ENCODE results near the gene TACR1. TPM values are rescaled to one million over a fixed set of nuclear protein-coding genes. Genes with fewer than 3 reads are reported as not detected.

The TACR1 gene
- total RNA-seq, 1 donor from 2014 or later: 1.0 TPM

DNA sequence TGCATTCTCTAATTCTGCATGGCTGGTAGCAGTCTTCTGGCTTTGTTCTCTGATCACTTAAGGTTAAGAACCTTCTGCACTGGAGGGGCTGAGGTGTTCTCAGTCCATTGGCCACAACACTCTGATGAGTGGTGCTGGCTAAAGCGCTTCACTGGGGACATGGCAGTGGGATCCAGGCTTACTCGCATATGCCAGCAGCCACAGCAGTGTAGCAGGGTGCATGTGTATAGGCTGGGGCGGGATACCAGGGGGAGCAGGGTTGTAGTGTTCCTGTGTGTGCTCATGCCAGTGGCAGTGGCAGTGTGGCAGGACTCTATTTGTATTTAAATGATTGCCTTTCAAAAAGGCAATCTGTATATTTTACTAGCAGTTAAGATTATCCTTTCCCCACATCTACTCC is 11.1 kb upstream of the TACR1 start:
- TF ChIP-seq CTCF (IDR thresholded peaks at IDR 0.05; ENCODE audit: unreplicated experiment): no peak

DNA sequence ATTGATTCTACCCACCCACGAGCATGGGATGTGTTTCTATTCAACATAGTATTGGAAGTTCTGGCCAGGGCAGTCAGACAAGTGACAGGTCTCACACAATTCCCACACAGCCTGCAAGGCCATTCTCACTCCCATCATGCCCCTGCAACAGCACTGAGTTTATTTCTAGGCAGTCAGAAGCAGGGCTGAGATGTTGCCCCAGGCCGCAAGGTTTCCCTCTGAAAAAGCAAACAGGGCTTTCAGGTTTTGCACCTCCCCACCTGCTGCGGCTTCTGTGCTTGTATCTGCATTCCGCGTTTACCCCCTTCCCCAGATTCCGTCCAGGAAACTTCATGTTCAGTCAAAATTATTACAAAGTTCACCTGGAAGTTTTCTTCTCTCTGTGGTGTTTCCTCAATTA is 9.4 kb upstream of the TACR1 start:
- H3K4me3 Mint-ChIP-seq (ENCODE audit: unreplicated experiment): no peak overlapping the region
- no peaks in the 10 kb centered on the region for H3K9me3 Mint-ChIP-seq (ENCODE audit: unreplicated experiment)
- no peak for TF ChIP-seq CTCF (IDR thresholded peaks at IDR 0.05; ENCODE audit: unreplicated experiment)
- DNase-seq (ENCODE audit: low spot score): no peak
- no peaks in the 10 kb centered on the region for H3K4me1 Mint-ChIP-seq (ENCODE audit: unreplicated experiment)
- no peak overlapping the region for H3K27ac Mint-ChIP-seq (ENCODE audit: unreplicated experiment)
- H3K36me3 Mint-ChIP-seq (ENCODE audit: low read depth, unreplicated experiment): no peaks in the 10 kb centered on the region
- no peaks in the 10 kb centered on the region for H3K27me3 Mint-ChIP-seq (ENCODE audit: unreplicated experiment)

More for the DNA sequence above, 11.1 kb upstream of the TACR1 start:
- no peak for DNase-seq (ENCODE audit: low spot score)
- Mint-ChIP-seq H3K4me3 (ENCODE audit: unreplicated experiment) (no peak overlapping the region), H3K9me3 (ENCODE audit: unreplicated experiment) (no peaks in the 10 kb centered on the region), H3K36me3 (ENCODE audit: low read depth, unreplicated experiment) (no peaks in the 10 kb centered on the region), H3K27me3 (ENCODE audit: unreplicated experiment) (no peaks in the 10 kb centered on the region), H3K27ac (ENCODE audit: unreplicated experiment) (no peak overlapping the region), H3K4me1 (ENCODE audit: unreplicated experiment) (no peaks in the 10 kb centered on the region)

DNA sequence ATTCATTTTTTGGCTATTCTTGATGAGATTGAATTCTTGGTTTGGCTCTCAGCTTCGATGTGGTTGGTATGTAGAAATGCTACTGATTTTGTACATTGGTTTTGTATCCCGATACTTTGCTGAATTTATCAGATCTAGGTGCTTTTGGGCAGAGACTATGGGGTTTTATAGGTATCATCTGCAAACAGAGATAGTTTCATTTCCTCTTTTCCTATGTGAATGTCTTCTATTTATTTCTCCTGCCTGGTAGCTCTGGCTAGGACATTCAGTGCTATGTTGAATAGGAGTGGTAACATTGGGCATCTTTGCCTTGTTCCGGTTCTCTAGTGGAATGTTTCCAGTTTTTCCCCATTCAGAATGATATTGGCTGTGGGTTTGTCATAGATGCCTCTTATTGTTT is 5.5 kb upstream of the TACR1 start:
- Mint-ChIP-seq H3K36me3 (ENCODE audit: low read depth, unreplicated experiment) (no peaks in the 10 kb centered on the region), H3K4me3 (ENCODE audit: unreplicated experiment) (no peak overlapping the region), H3K4me1 (ENCODE audit: unreplicated experiment) (peaks cover 6% of the 10 kb centered on the region), H3K27ac (ENCODE audit: unreplicated experiment) (no peak overlapping the region), H3K9me3 (ENCODE audit: unreplicated experiment) (no peaks in the 10 kb centered on the region), H3K27me3 (ENCODE audit: unreplicated experiment) (no peaks in the 10 kb centered on the region)
- no peak for DNase-seq (ENCODE audit: low spot score)
- TF ChIP-seq CTCF (IDR thresholded peaks at IDR 0.05; ENCODE audit: unreplicated experiment): no peak

GRCh38 chr2:75202359-75202758 is 3.0 kb upstream of the TACR1 start:
- no peak overlapping the region for H3K27ac Mint-ChIP-seq (ENCODE audit: unreplicated experiment)
- TF ChIP-seq CTCF (IDR thresholded peaks at IDR 0.05; ENCODE audit: unreplicated experiment): no peak
- no peaks in the 10 kb centered on the region for H3K9me3 Mint-ChIP-seq (ENCODE audit: unreplicated experiment)
- H3K4me3 Mint-ChIP-seq (ENCODE audit: unreplicated experiment): no peak overlapping the region
- H3K36me3 Mint-ChIP-seq (ENCODE audit: low read depth, unreplicated experiment): no peaks in the 10 kb centered on the region
- DNase-seq (ENCODE audit: low spot score): no peak
- peaks cover 11% of the 10 kb centered on the region for H3K4me1 Mint-ChIP-seq (ENCODE audit: unreplicated experiment)
- peaks cover 7% of the 10 kb centered on the region for H3K27me3 Mint-ChIP-seq (ENCODE audit: unreplicated experiment)

- TF ChIP-seq CTCF (IDR thresholded peaks at IDR 0.05; ENCODE audit: unreplicated experiment): no peak
- DNase-seq (ENCODE audit: low spot score): peak; percentile 42
- Mint-ChIP-seq H3K27me3 (ENCODE audit: unreplicated experiment) (peaks cover 7% of the 10 kb centered on the region), H3K36me3 (ENCODE audit: low read depth, unreplicated experiment) (no peaks in the 10 kb centered on the region), H3K4me3 (ENCODE audit: unreplicated experiment) (peak overlapping the region; percentile 83), H3K9me3 (ENCODE audit: unreplicated experiment) (no peaks in the 10 kb centered on the region), H3K27ac (ENCODE audit: unreplicated experiment) (no peak overlapping the region), H3K4me1 (ENCODE audit: unreplicated experiment) (peaks cover 12% of the 10 kb centered on the region)
Measured at GRCh38 chr2:75200140-75201096, 1.1 kb upstream of the TACR1 start.
